HG03558 (cell line): ENCODE measurements around the gene ZDHHC6.
"Not testable (repeated sequence)": the region's sequence is repeated elsewhere in the genome, so short reads cannot be mapped to it uniquely, and the experiment has no call there.

Experiments
- ATAC-seq: cut with Tn5 transposase; IDR thresholded peaks from one replicate; pipeline ENCODE4 v1.9.1; 2021; ENCODE audit warnings: moderate number of reproducible peaks; ENCODE audit not compliant: unreplicated experiment; ENCODE audit errors: extremely low read depth

ZDHHC6 gene

GRCh38 chr10:112394475-112394875 is 52.2 kb downstream of the ZDHHC6 start:
- ATAC-seq, result no peak

- ATAC-seq, result no peak
These were observed 52.9 kb downstream of the ZDHHC6 start for GRCh38 chr10:112393827-112394226.

GRCh38 chr10:112393341-112393740 is 53.4 kb downstream of the ZDHHC6 start:
- no peak for ATAC-seq

GRCh38 chr10:112390125-112390703 is 56.5 kb downstream of the ZDHHC6 start:
- ATAC-seq, result no peak

- ATAC-seq, result peak; percentile 71
These were observed 57.4 kb downstream of the ZDHHC6 start for GRCh38 chr10:112389271-112389822.

GRCh38 chr10:112388548-112388947 is 58.2 kb downstream of the ZDHHC6 start:
- no peak for ATAC-seq

GRCh38 chr10:112388056-112388455 is 58.7 kb downstream of the ZDHHC6 start:
- not testable (repeated sequence) for ATAC-seq

GRCh38 chr10:112385201-112385600 is 61.5 kb downstream of the ZDHHC6 start:
- ATAC-seq, result no peak

GRCh38 chr10:112384141-112384540 is 62.6 kb downstream of the ZDHHC6 start:
- no peak for ATAC-seq

GRCh38 chr10:112383325-112383724 is 63.4 kb downstream of the ZDHHC6 start:
- no peak for ATAC-seq

GRCh38 chr10:112382515-112383235 is 64.0 kb downstream of the ZDHHC6 start:
- ATAC-seq, result no peak
